GM19023 (cell line): ENCODE data around the gene RBM28.
"Not testable (repeated sequence)": the region's sequence is repeated elsewhere in the genome, so short reads cannot be mapped to it uniquely, and the experiment has no call there.

Experiments used
- ATAC-seq: cut with Tn5 transposase; IDR thresholded peaks from one replicate; pipeline ENCODE4 v1.9.1; 2021; ENCODE audit warnings: mild to moderate bottlenecking, moderate library complexity; ENCODE audit not compliant: unreplicated experiment

The RBM28 gene

GRCh38 chr7:128302139-128302538, 41.6 kb downstream of the RBM28 start:
- ATAC-seq: no peak

GRCh38 chr7:128299109-128299607, 44.5 kb downstream of the RBM28 start:
- no peak for ATAC-seq

GRCh38 chr7:128298004-128298403, 45.7 kb downstream of the RBM28 start:
- ATAC-seq: not testable (repeated sequence)

- no peak for ATAC-seq
Observed at GRCh38 chr7:128287556-128287955, 56.2 kb downstream of the RBM28 start.

- no peak for ATAC-seq
Observed at GRCh38 chr7:128284102-128284501, 59.6 kb downstream of the RBM28 start.

- no peak for ATAC-seq
Observed at GRCh38 chr7:128281605-128282380, 61.9 kb downstream of the RBM28 start.

GRCh38 chr7:128280451-128280850, 63.3 kb downstream of the RBM28 start:
- not testable (repeated sequence) for ATAC-seq

GRCh38 chr7:128279124-128279713, 64.5 kb downstream of the RBM28 start:
- no peak for ATAC-seq

- ATAC-seq: no peak
Observed at GRCh38 chr7:128278366-128278765, 65.3 kb downstream of the RBM28 start.

- no peak for ATAC-seq
Observed at GRCh38 chr7:128275681-128276080, 68.0 kb downstream of the RBM28 start.

- no peak for ATAC-seq
Observed at GRCh38 chr7:128274884-128275603, 68.7 kb downstream of the RBM28 start.

GRCh38 chr7:128274246-128274883, 69.3 kb downstream of the RBM28 start:
- ATAC-seq: no peak

GRCh38 chr7:128271942-128272481, 71.7 kb downstream of the RBM28 start:
- ATAC-seq: no peak

GRCh38 chr7:128271471-128271941, 72.2 kb downstream of the RBM28 start:
- no peak for ATAC-seq

GRCh38 chr7:128270826-128271272, 72.9 kb downstream of the RBM28 start:
- no peak for ATAC-seq

- ATAC-seq: no peak
Observed at GRCh38 chr7:128268233-128268632, 75.5 kb downstream of the RBM28 start.

- ATAC-seq: no peak
Observed at GRCh38 chr7:128267595-128267924, 76.1 kb downstream of the RBM28 start.

- no peak for ATAC-seq
Observed at GRCh38 chr7:128266883-128267594, 76.7 kb downstream of the RBM28 start.

GRCh38 chr7:128266529-128266882, 77.2 kb downstream of the RBM28 start:
- no peak for ATAC-seq

- ATAC-seq: no peak
Observed at GRCh38 chr7:128265906-128266300, 77.8 kb downstream of the RBM28 start.
